ENCODE results near the gene MPPED1. TPM values are rescaled to one million over a fixed set of nuclear protein-coding genes. Genes with fewer than 3 reads are reported as not detected.

The MPPED1 gene
- total and polyA plus RNA-seq, 2 donors (not counting 1 experiment from before 2014, with no cell fraction given) = 0.13 TPM; not detected in 1

DNA sequence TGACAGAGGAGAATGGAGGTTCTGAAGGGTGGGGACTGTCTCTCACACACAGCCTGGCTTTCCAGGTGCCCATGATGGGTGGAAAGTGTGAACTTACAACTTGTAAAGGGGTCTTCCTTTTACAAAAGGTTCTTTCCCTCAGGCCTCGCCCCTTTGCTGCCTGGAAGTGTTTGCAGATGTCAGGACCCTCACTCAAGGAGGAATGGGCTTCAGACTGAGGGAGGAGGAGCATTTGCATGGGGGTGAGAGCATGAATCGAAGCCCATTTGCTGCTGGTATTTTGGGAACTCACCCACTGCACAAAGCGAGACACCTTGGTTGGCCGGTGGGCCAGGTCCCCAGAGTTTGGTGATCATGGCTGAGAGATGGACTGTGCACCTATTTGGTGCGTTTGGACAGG lies 25.1 kb downstream of the MPPED1 start:
- ChIA-PET CTCF (no interaction called here), POLR2A (no interaction called here)
- H3K27ac Mint-ChIP-seq = no peak overlapping the region
- H3K4me1 Mint-ChIP-seq = no peaks in the 10 kb centered on the region
- H3K36me3 ChIP-seq (replicated peaks in 1 of 2; ENCODE audit: control extremely low read depth in 1 of 2, control insufficient read depth in 1 of 2, extremely low read depth in 1 of 2, insufficient read depth in 2 of 2, low read length in 1 of 2) = no peaks in the 10 kb centered on the region
- no peak overlapping the region for H3K9ac ChIP-seq (ENCODE audit: low read length)
- H3K4me3 ChIP-seq (ENCODE audit: control extremely low read depth in 1 of 5, extremely low read depth in 1 of 5, insufficient read depth in 1 of 5, low read depth in 2 of 5, low read length in 4 of 5) = no peak overlapping the region
- no peaks in the 10 kb centered on the region for H4K20me1 ChIP-seq (ENCODE audit: control insufficient read depth, insufficient read depth, low read length, poor library complexity, severe bottlenecking)
- TF ChIP-seq, protein P1, sequence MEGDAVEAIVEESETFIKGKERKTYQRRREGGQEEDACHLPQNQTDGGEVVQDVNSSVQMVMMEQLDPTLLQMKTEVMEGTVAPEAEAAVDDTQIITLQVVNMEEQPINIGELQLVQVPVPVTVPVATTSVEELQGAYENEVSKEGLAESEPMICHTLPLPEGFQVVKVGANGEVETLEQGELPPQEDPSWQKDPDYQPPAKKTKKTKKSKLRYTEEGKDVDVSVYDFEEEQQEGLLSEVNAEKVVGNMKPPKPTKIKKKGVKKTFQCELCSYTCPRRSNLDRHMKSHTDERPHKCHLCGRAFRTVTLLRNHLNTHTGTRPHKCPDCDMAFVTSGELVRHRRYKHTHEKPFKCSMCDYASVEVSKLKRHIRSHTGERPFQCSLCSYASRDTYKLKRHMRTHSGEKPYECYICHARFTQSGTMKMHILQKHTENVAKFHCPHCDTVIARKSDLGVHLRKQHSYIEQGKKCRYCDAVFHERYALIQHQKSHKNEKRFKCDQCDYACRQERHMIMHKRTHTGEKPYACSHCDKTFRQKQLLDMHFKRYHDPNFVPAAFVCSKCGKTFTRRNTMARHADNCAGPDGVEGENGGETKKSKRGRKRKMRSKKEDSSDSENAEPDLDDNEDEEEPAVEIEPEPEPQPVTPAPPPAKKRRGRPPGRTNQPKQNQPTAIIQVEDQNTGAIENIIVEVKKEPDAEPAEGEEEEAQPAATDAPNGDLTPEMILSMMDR (IDR thresholded peaks at IDR 0.05) = no peak
- TF ChIP-seq EZH2 (IDR thresholded peaks at IDR 0.05; ENCODE audit: borderline replicate concordance, insufficient read depth, low read depth, low read length, poor library complexity, severe bottlenecking) = no peak
- H3K27ac ChIP-seq (ENCODE audit: low read length in 2 of 2) = no peak overlapping the region
- 92% methylated on average over 3 of the region's 5 CpGs for WGBS (ENCODE audit: insufficient coverage)
- no peaks in the 10 kb centered on the region for H3K79me2 ChIP-seq (ENCODE audit: control insufficient read depth, insufficient read depth, low read length)
- no peaks in the 10 kb centered on the region for H3K9me3 Mint-ChIP-seq (ENCODE audit: insufficient read depth)
- H3K4me2 ChIP-seq (replicated peaks; ENCODE audit: low read depth, low read length, poor library complexity, severe bottlenecking) = no peak overlapping the region
- DNase-seq (no peak), ATAC-seq (ENCODE audit: low read depth) (no peak)
- intact Hi-C loops (cut with micrococcal nuclease) = no loop called here
- no peaks in the 10 kb centered on the region for H3K4me1 ChIP-seq (ENCODE audit: control insufficient read depth in 2 of 2, insufficient read depth in 2 of 2, low read length in 2 of 2)
- no peaks in the 10 kb centered on the region for H3K27me3 ChIP-seq (replicated peaks in 1 of 4; ENCODE audit: control extremely low read depth in 1 of 4, control insufficient read depth in 3 of 4, insufficient read depth in 4 of 4, low read length in 3 of 4)
- no peaks in the 10 kb centered on the region for H3K9me3 ChIP-seq (ENCODE audit: control extremely low read depth in 1 of 3, control insufficient read depth in 2 of 3, insufficient read depth in 1 of 3, low read length in 2 of 3)
- H2AFZ ChIP-seq (ENCODE audit: insufficient read depth, low read depth, low read length, poor library complexity, severe bottlenecking) = no peak overlapping the region
- H3K27me3 Mint-ChIP-seq = peaks cover 12% of the 10 kb centered on the region
- H3K4me3 Mint-ChIP-seq = no peak overlapping the region

GRCh38 chr22:43437871-43438475 lies 26.2 kb downstream of the MPPED1 start:
- ATAC-seq (ENCODE audit: low read depth) = no peak
- H3K9ac ChIP-seq (ENCODE audit: low read length) = no peak overlapping the region
- Mint-ChIP-seq H3K27me3 (peaks cover 12% of the 10 kb centered on the region), H3K4me3 (no peak overlapping the region), H3K4me1 (no peaks in the 10 kb centered on the region), H3K9me3 (ENCODE audit: insufficient read depth) (no peaks in the 10 kb centered on the region), H3K27ac (no peak overlapping the region)
- TF ChIP-seq, protein P1 (IDR thresholded peaks at IDR 0.05) = no peak
- H3K79me2 ChIP-seq (ENCODE audit: control insufficient read depth, insufficient read depth, low read length) = no peaks in the 10 kb centered on the region
- no peak overlapping the region for H2AFZ ChIP-seq (ENCODE audit: insufficient read depth, low read depth, low read length, poor library complexity, severe bottlenecking)
- no peaks in the 10 kb centered on the region for H3K4me1 ChIP-seq (ENCODE audit: control insufficient read depth in 2 of 2, insufficient read depth in 2 of 2, low read length in 2 of 2)
- no peaks in the 10 kb centered on the region for H3K27me3 ChIP-seq (replicated peaks in 1 of 4; ENCODE audit: control extremely low read depth in 1 of 4, control insufficient read depth in 3 of 4, insufficient read depth in 4 of 4, low read length in 3 of 4)
- 86% methylated on average over 14 of the region's 15 CpGs for WGBS (ENCODE audit: insufficient coverage)
- H3K4me3 ChIP-seq (ENCODE audit: control extremely low read depth in 1 of 5, extremely low read depth in 1 of 5, insufficient read depth in 1 of 5, low read depth in 2 of 5, low read length in 4 of 5) = no peak overlapping the region
- CTCF ChIA-PET = no interaction called here
- POLR2A ChIA-PET = no interaction called here
- H3K9me3 ChIP-seq (ENCODE audit: control extremely low read depth in 1 of 3, control insufficient read depth in 2 of 3, insufficient read depth in 1 of 3, low read length in 2 of 3) = no peaks in the 10 kb centered on the region
- intact Hi-C loops (cut with micrococcal nuclease) = no loop called here
- H3K4me2 ChIP-seq (replicated peaks; ENCODE audit: low read depth, low read length, poor library complexity, severe bottlenecking) = no peak overlapping the region
- no peak overlapping the region for H3K27ac ChIP-seq (ENCODE audit: low read length in 2 of 2)
- no peak for DNase-seq
- H4K20me1 ChIP-seq (ENCODE audit: control insufficient read depth, insufficient read depth, low read length, poor library complexity, severe bottlenecking) = no peaks in the 10 kb centered on the region
- no peaks in the 10 kb centered on the region for H3K36me3 ChIP-seq (replicated peaks in 1 of 2; ENCODE audit: control extremely low read depth in 1 of 2, control insufficient read depth in 1 of 2, extremely low read depth in 1 of 2, insufficient read depth in 2 of 2, low read length in 1 of 2)

All from B cell (primary cell).